Parathyroid adenoma (tissue), 2 donors: ENCODE measurements around the gene LRP11.

Experiments
- H2AFZ ChIP-seq: fragments of 300-600 bp; sonication (generic); one replicate; pipeline ENCODE4 v1.7.0; 2017; ENCODE audit warnings: antibody characterized with exemption, mild to moderate bottlenecking
- H3K27ac ChIP-seq: fragments of 300-600 bp; sonication (generic); one replicate; pipeline ENCODE4 v1.7.0; 2017
- H3K27me3 ChIP-seq: fragments of 300-600 bp; sonication (generic); one replicate; pipeline ENCODE4 v1.7.0; 2017; ENCODE audit warnings: low read length; ENCODE audit not compliant: control insufficient read depth, insufficient read depth
- H3K36me3 ChIP-seq: fragments of 300-600 bp; sonication (generic); one replicate; pipeline ENCODE4 v1.7.0; 2017; ENCODE audit warnings: low read length; ENCODE audit not compliant: control insufficient read depth, insufficient read depth
- H3K4me1 ChIP-seq: fragments of 300-600 bp; sonication (generic); one replicate; pipeline ENCODE4 v1.7.0; 2017; ENCODE audit warnings: control low read depth
- H3K4me2 ChIP-seq: fragments of 300-600 bp; sonication (generic); one replicate; pipeline ENCODE4 v1.7.0; 2017; ENCODE audit warnings: low read length
- H3K4me3 ChIP-seq: fragments of 300-600 bp; sonication (generic); one replicate; pipeline ENCODE4 v1.7.0; 2017; ENCODE audit warnings: low read depth, low read length
- H3K79me2 ChIP-seq: fragments of 300-600 bp; sonication (generic); one replicate; pipeline ENCODE4 v1.7.0; 2017; ENCODE audit warnings: control low read depth
- H3K9ac ChIP-seq: fragments of 300-600 bp; sonication (generic); one replicate; pipeline ENCODE4 v1.7.0; 2017; ENCODE audit warnings: mild to moderate bottlenecking
- H3K9me3 ChIP-seq: fragments of 300-600 bp; sonication (generic); one replicate; pipeline ENCODE4 v1.7.0; 2017; ENCODE audit warnings: low read length; ENCODE audit not compliant: control insufficient read depth
- TF ChIP-seq, protein P1 (sequence below): fragments of 300-600 bp; sonication (generic); IDR thresholded peaks from one replicate; pipeline ENCODE4 v1.7.0; 2017; ENCODE audit warnings: antibody characterized with exemption, mild to moderate bottlenecking
- donor health status: primary hyperparathyroidism.

LRP11 gene

DNA sequence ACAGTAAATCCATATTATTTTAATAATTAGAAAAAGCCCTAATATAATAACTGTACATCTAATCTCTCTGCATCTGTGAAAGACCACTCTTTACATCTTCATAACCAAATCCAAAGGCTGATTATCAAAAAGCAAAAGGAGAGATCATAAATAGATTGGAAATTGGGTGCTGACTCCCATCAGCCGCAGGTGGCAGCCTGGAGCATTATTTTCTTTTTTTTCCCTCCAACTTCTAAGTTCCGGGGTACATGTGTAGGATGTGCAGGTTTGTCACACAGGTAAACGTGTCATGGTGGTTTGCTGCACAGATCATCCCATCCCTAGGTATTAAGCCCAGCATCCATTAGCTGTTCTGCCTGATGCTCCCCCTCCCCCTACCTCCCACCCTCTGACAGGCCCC lies 30.5 kb downstream of the LRP11 start:
- Histone ChIP-seq H3K9ac (no peak overlapping the region), H2AFZ (no peak overlapping the region), H3K79me2 (peaks cover 10% of the 10 kb centered on the region), H3K27me3 (no peaks in the 10 kb centered on the region), H3K4me1 (peaks cover 19% of the 10 kb centered on the region), H3K4me3 (no peak overlapping the region), H3K27ac (no peak overlapping the region), H3K4me2 (no peak overlapping the region), H3K36me3 (no peaks in the 10 kb centered on the region), H3K9me3 (no peaks in the 10 kb centered on the region)
- TF ChIP-seq, protein P1, sequence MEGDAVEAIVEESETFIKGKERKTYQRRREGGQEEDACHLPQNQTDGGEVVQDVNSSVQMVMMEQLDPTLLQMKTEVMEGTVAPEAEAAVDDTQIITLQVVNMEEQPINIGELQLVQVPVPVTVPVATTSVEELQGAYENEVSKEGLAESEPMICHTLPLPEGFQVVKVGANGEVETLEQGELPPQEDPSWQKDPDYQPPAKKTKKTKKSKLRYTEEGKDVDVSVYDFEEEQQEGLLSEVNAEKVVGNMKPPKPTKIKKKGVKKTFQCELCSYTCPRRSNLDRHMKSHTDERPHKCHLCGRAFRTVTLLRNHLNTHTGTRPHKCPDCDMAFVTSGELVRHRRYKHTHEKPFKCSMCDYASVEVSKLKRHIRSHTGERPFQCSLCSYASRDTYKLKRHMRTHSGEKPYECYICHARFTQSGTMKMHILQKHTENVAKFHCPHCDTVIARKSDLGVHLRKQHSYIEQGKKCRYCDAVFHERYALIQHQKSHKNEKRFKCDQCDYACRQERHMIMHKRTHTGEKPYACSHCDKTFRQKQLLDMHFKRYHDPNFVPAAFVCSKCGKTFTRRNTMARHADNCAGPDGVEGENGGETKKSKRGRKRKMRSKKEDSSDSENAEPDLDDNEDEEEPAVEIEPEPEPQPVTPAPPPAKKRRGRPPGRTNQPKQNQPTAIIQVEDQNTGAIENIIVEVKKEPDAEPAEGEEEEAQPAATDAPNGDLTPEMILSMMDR = no peak

DNA sequence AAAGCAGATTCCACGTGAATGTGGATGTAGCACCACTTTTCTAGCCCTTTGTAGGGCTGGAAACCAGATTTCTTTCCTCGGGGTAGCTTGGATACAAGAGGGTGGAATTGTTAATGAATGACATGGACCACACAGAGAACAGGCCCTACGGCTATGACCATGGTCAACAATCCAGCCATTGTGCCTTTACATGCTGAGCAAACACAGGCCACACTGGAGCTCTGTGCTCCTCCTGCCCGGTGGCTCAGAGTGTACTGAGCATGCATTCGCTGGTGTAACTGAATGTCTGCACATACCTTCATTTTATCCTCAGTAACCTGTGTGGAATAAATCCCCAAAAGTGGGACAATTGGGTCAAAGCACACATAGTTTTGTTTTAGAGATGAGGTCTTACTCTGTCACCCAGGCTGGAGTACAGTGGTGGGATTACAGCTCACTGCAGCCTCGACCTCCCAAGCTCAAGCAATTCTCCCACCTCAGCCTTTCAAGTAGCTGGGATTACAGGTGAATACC lies 32.8 kb downstream of the LRP11 start:
- Histone ChIP-seq H3K27me3 (no peaks in the 10 kb centered on the region), H3K27ac (peak overlapping the region; percentile 72), H3K4me2 (no peak overlapping the region), H3K4me3 (no peak overlapping the region), H3K36me3 (no peaks in the 10 kb centered on the region), H3K9me3 (no peaks in the 10 kb centered on the region), H3K79me2 (peaks cover 16% of the 10 kb centered on the region), H3K4me1 (peaks cover 21% of the 10 kb centered on the region), H2AFZ (peak overlapping the region; percentile 49), H3K9ac (no peak overlapping the region)
- TF ChIP-seq, protein P1 = no peak

DNA sequence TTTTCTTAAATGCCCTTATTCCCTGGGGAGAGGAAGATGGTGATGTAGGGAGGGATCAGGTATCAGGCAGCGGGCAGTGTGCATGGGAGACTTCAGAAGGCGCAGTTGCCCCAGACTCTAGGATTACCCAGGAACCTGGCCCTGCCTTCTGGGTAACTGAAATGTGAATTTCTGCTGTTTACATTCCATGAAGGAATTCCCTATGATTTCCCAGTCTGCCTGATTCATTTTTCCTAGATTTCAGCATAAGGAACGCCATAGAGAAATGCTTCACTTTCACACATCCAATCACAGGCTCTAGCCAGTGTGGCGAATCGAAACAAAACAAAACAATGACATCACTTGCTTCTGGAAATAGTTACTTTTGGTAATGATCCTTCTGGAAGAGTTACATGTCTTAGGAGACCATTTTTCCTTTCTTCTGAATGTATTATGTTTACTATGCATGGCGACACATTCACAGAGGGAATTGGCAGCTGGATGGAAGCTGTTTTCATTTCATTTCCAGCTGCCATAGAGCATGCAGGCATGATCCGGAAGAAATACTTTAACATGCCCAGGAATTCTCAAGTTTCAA lies 33.3 kb downstream of the LRP11 start:
- H3K4me3 ChIP-seq = no peak overlapping the region

DNA sequence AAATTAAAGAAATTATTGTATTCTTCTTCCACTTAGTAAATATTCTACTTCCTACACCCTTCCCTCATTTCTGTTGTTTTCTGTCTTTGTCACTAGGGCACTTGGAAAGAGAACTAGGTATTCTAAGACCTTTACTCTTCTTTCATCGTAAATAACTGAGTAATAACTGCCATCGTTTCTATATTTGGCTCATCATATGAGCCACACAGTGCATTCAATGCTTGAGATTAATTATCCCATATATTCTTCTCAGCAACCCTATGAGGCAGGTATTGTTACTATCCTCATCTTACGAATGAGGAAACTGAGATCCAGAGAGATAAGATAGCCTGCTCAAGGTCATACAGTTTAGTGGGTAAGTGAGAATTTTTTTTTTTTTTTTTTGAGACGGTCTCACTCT lies 38.9 kb downstream of the LRP11 start:
- H3K4me1 ChIP-seq = peaks cover 17% of the 10 kb centered on the region
- no peak overlapping the region for H2AFZ ChIP-seq
- no peaks in the 10 kb centered on the region for H3K9me3 ChIP-seq
- no peaks in the 10 kb centered on the region for H3K36me3 ChIP-seq
- no peaks in the 10 kb centered on the region for H3K27me3 ChIP-seq
- TF ChIP-seq, protein P1 = no peak
- no peak overlapping the region for H3K4me3 ChIP-seq
- H3K27ac ChIP-seq = no peak overlapping the region
- H3K4me2 ChIP-seq = no peak overlapping the region
- H3K79me2 ChIP-seq = peaks cover 18% of the 10 kb centered on the region
- H3K9ac ChIP-seq = no peak overlapping the region

More for the DNA sequence above, 33.3 kb downstream of the LRP11 start:
- Histone ChIP-seq H3K9me3 (no peaks in the 10 kb centered on the region), H3K27me3 (no peaks in the 10 kb centered on the region), H2AFZ (peak overlapping the region; percentile 49), H3K4me1 (peaks cover 21% of the 10 kb centered on the region), H3K79me2 (peaks cover 20% of the 10 kb centered on the region), H3K9ac (no peak overlapping the region), H3K4me2 (peak overlapping the region; percentile 20), H3K27ac (peak overlapping the region; percentile 72), H3K36me3 (no peaks in the 10 kb centered on the region)
- TF ChIP-seq, protein P1 = no peak

DNA sequence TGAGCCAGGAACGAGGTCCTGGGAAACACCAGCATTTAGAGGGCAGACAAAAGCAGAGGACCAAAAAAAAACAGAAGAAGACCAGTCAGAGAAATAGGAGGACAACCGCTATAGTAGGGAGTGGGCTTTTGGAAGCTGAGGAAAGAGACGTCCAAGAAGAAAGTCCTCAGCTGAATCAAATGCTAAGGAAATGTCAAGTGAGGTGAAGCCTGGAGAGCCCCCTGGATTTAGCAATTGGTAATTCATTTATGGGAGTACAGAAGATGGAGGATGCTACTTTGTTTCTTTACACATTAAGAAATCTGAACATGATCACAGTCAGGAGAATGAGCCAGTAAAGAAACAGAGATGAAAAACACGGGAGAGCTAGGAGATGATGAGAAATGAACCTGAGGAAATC lies 41.1 kb downstream of the LRP11 start:
- H3K4me2 ChIP-seq = no peak overlapping the region
- H3K4me3 ChIP-seq = no peak overlapping the region
- TF ChIP-seq, protein P1 = no peak
- H3K4me1 ChIP-seq = peaks cover 10% of the 10 kb centered on the region
- no peak overlapping the region for H2AFZ ChIP-seq
- no peak overlapping the region for H3K9ac ChIP-seq
- H3K27ac ChIP-seq = no peak overlapping the region
- H3K79me2 ChIP-seq = peaks cover 18% of the 10 kb centered on the region
- H3K36me3 ChIP-seq = no peaks in the 10 kb centered on the region
- no peaks in the 10 kb centered on the region for H3K27me3 ChIP-seq
- no peaks in the 10 kb centered on the region for H3K9me3 ChIP-seq
